Measurements from ENCODE around the gene TMEM109. TPM values are rescaled to one million over a fixed set of nuclear protein-coding genes. Genes with fewer than 3 reads are reported as not detected.

Gene TMEM109
- total RNA-seq, 1 donor: 44.1 TPM

GRCh38 chr11:60947700-60948099 lies 33.7 kb downstream of the TMEM109 start:
- no peak overlapping the region for H3K4me3 ChIP-seq (ENCODE audit: low read depth, low read length)
- DNase-seq (ENCODE audit: low read depth): peak; percentile 56
- TF ChIP-seq CTCF (IDR thresholded peaks at IDR 0.05; ENCODE audit: insufficient read depth, low read length): no peak

GRCh38 chr11:60948250-60948649 lies 34.3 kb downstream of the TMEM109 start:
- DNase-seq (ENCODE audit: low read depth): no peak
- no peak for TF ChIP-seq CTCF (IDR thresholded peaks at IDR 0.05; ENCODE audit: insufficient read depth, low read length)

GRCh38 chr11:60950024-60950423 lies 36.1 kb downstream of the TMEM109 start:
- H3K4me3 ChIP-seq (ENCODE audit: low read depth, low read length): peak overlapping the region; percentile 31

More at GRCh38 chr11:60948250-60948649, 34.3 kb downstream of the TMEM109 start:
- no peak overlapping the region for H3K4me3 ChIP-seq (ENCODE audit: low read depth, low read length)

GRCh38 chr11:60950933-60951605 lies 37.1 kb downstream of the TMEM109 start:
- peak overlapping the region; percentile 48 for H3K4me3 ChIP-seq (ENCODE audit: low read depth, low read length)
- no peak for TF ChIP-seq CTCF (IDR thresholded peaks at IDR 0.05; ENCODE audit: insufficient read depth, low read length)
- DNase-seq (ENCODE audit: low read depth): no peak

More at GRCh38 chr11:60950024-60950423, 36.1 kb downstream of the TMEM109 start:
- no peak for DNase-seq (ENCODE audit: low read depth)
- TF ChIP-seq CTCF (IDR thresholded peaks at IDR 0.05; ENCODE audit: insufficient read depth, low read length): no peak

GRCh38 chr11:60951606-60951903 lies 37.6 kb downstream of the TMEM109 start:
- DNase-seq (ENCODE audit: low read depth): no peak
- TF ChIP-seq CTCF (IDR thresholded peaks at IDR 0.05; ENCODE audit: insufficient read depth, low read length): no peak
- peak overlapping the region; percentile 32 for H3K4me3 ChIP-seq (ENCODE audit: low read depth, low read length)

- peak within 1 kb of the TSS; percentile 48 for H3K4me3 ChIP-seq (ENCODE audit: low read depth, low read length)
- TF ChIP-seq CTCF (IDR thresholded peaks at IDR 0.05; ENCODE audit: insufficient read depth, low read length): no peak
- peak; percentile 57 for DNase-seq (ENCODE audit: low read depth)
These were observed 38.2 kb downstream of the TMEM109 start, which contains the start of gene SLC15A3 for GRCh38 chr11:60951904-60952741. TSS of gene SLC15A3 (minus strand) at chr11:60952176. CDS start at chr11:60951551, 625 bp downstream.
